Measurements from ENCODE around the gene FAM241B. TPM values are rescaled to one million over a fixed set of nuclear protein-coding genes. Genes with fewer than 3 reads are reported as not detected.

The FAM241B gene
- total RNA-seq, 1 experiment from 2014 or later, result 18.0 TPM

DNA sequence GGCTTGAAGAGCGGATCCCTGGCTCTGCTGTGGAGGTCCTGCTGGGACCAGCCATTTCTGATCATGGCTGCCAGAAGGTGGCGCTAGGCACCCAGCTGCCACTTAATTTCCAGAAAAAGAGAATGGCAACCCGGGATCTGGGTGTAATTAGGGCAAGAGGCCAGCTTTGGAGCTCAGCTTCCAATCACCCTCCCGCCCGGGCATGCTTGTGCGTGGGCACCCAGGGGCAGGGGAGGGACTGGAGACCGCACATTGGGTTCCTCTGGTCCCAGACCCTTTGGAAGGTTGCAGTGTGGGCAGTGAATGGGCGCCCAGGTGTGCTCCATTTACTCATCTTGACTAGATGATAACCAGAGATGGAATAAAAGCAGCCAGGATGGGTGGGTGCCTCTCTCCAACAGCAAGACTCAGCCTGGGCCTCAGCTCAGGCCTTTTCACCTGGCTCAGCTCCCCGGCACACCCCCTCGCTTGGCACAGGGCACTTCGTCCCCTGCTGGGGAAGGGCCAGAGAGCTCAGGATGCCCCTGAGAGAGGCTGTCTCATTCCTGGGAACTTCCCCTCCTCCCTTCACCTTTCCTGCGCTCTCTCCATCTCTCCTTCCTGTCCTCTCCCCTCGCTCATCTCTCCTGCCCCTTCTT lies 14.7 kb downstream of the FAM241B start:
- ATAC-seq (peak; percentile 84), DNase-seq (ENCODE audit: low read depth, low spot score) (peak; percentile 35)
- Histone ChIP-seq H2AFZ (ENCODE audit: low read depth, low read length, poor library complexity, severe bottlenecking) (no peak overlapping the region), H3K79me2 (ENCODE audit: insufficient read depth, low read length) (no peaks in the 10 kb centered on the region), H3K9me2 (ENCODE audit: insufficient read depth) (no peaks in the 10 kb centered on the region), H3K4me3 (replicated peaks in 1 of 2; ENCODE audit: low read depth in 1 of 2, low read length in 2 of 2) (no peak overlapping the region), H3K27ac (ENCODE audit: low read depth, low read length) (no peak overlapping the region), H3K9me3 (ENCODE audit: control insufficient read depth in 1 of 2, insufficient read depth in 1 of 2, low read depth in 1 of 2, low read length in 2 of 2) (no peaks in the 10 kb centered on the region), H3K9ac (ENCODE audit: low read length) (no peak overlapping the region), H4K20me1 (ENCODE audit: insufficient read depth) (no peaks in the 10 kb centered on the region), H3K4me1 (ENCODE audit: control insufficient read depth in 1 of 2, insufficient read depth in 2 of 2, low read length in 2 of 2) (peaks cover 4 to 10% of the 10 kb centered on the region in 2 experiments), H3K4me2 (ENCODE audit: low read length) (peak overlapping the region; percentile 25; the same call in 1 of the 2 replicates), H3K36me3 (ENCODE audit: control insufficient read depth in 1 of 2, insufficient read depth in 2 of 2, low read length in 2 of 2) (no peaks in the 10 kb centered on the region), H3K27me3 (ENCODE audit: insufficient read depth, low read length) (no peaks in the 10 kb centered on the region)
- no TSS peak for BruUV-seq (replicated peaks)
- CTCF ChIA-PET, result interaction anchor here (0.6 to 9.3 kb wide), 15 partner anchors 9 to 314 kb away, joined by 3 to 102 read pairs (median 5); partner anchors contain the start of gene FAM241B
- POLR2A ChIA-PET, result no interaction called here
- no peak for TF ChIP-seq POLR2A (IDR thresholded peaks at IDR 0.05; ENCODE audit: borderline replicate concordance, extremely low read depth, insufficient read depth, insufficient read length)
- TF ChIP-seq ZNF274 (IDR thresholded peaks at IDR 0.05; ENCODE audit: low read depth, low read length), result no peak
- no peak for TF ChIP-seq CEBPB (IDR thresholded peaks at IDR 0.05; ENCODE audit: low read depth)
- TF ChIP-seq RAD21 (IDR thresholded peaks at IDR 0.05; ENCODE audit: low read depth), result peak; percentile 95
- TF ChIP-seq, protein P1, sequence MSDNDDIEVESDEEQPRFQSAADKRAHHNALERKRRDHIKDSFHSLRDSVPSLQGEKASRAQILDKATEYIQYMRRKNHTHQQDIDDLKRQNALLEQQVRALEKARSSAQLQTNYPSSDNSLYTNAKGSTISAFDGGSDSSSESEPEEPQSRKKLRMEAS (IDR thresholded peaks at IDR 0.05), result no peak
- peak; percentile 38 for TF ChIP-seq YY1 (IDR thresholded peaks at IDR 0.05; ENCODE audit: extremely low read depth, insufficient replicate concordance, low read depth, low read length)
- TF ChIP-seq, protein P2, sequence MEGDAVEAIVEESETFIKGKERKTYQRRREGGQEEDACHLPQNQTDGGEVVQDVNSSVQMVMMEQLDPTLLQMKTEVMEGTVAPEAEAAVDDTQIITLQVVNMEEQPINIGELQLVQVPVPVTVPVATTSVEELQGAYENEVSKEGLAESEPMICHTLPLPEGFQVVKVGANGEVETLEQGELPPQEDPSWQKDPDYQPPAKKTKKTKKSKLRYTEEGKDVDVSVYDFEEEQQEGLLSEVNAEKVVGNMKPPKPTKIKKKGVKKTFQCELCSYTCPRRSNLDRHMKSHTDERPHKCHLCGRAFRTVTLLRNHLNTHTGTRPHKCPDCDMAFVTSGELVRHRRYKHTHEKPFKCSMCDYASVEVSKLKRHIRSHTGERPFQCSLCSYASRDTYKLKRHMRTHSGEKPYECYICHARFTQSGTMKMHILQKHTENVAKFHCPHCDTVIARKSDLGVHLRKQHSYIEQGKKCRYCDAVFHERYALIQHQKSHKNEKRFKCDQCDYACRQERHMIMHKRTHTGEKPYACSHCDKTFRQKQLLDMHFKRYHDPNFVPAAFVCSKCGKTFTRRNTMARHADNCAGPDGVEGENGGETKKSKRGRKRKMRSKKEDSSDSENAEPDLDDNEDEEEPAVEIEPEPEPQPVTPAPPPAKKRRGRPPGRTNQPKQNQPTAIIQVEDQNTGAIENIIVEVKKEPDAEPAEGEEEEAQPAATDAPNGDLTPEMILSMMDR (IDR thresholded peaks at IDR 0.05 in 2 of 3, conservative IDR thresholded peaks at IDR 0.05 in 1 of 3; ENCODE audit: borderline replicate concordance in 1 of 3, insufficient read depth in 1 of 3, low read depth in 2 of 3, low read length in 2 of 3), result peak; percentile 85 to 93 (median 91)
- no peak for TF ChIP-seq ELF1 (IDR thresholded peaks at IDR 0.05; ENCODE audit: borderline replicate concordance, low read depth)
- TF ChIP-seq SRF (IDR thresholded peaks at IDR 0.05; ENCODE audit: low read depth), result no peak
- TF ChIP-seq FOSL1 (IDR thresholded peaks at IDR 0.05; ENCODE audit: low read depth), result no peak
- intact Hi-C loops (cut with micrococcal nuclease), result loop anchor here (1.0 to 5.0 kb wide), 3 partner anchors 73 to 268 kb away; partner anchors contain the start of gene COL13A1
- RAD21 ChIA-PET (ENCODE audit: low non-redundant PET in 1 of 2, low total read pairs in 2 of 2, uncharacterized antibody in 2 of 2, unreplicated experiment in 2 of 2), result interaction anchor here (0.6 to 1.4 kb wide), 5 partner anchors 49 to 157 kb away, joined by 3 to 5 read pairs (median 3); no protein-coding TSS in a partner anchor

All from HCT116 (cell line).